ENCODE data around the gene SPATA1. TPM values are rescaled to one million over a fixed set of nuclear protein-coding genes. Genes with fewer than 3 reads are reported as not detected.

Gene SPATA1
- total RNA-seq = 1.9 and 2.5 TPM in 2 replicates
- long read RNA-seq, partial matches to known transcripts = 0 of 5 reads
- long read RNA-seq, other reads (novel, unspliced or antisense) = 5 of 5 reads

- TF ChIP-seq CTCF (IDR thresholded peaks at IDR 0.05; ENCODE audit: unreplicated experiment) = no peak
- peak within 1 kb of the TSS; percentile 99 for H3K27ac Mint-ChIP-seq
These were observed at the start of gene SPATA1, which contains the start of gene GNG5 for GRCh38 chr1:84506002-84506728. Gene SPATA1, plus strand, starts transcription at chr1:84506386. Its CDS starts 9,974 bp downstream, at chr1:84516360. Gene GNG5, minus strand, starts transcription at chr1:84506581. Its CDS starts 490 bp downstream, at chr1:84506091.

GRCh38 chr1:84462118-84462517, 44.1 kb upstream of the SPATA1 start:
- Mint-ChIP-seq H3K27ac (no peak overlapping the region), H3K9me3 (ENCODE audit: low read depth) (no peaks in the 10 kb centered on the region), H3K4me1 (ENCODE audit: low read depth) (no peaks in the 10 kb centered on the region), H3K36me3 (ENCODE audit: insufficient read depth) (no peaks in the 10 kb centered on the region), H3K27me3 (peaks cover 50% of the 10 kb centered on the region), H3K4me3 (ENCODE audit: low read depth) (no peak overlapping the region)
- no peak for DNase-seq (ENCODE audit: low spot score, unreplicated experiment)
- TF ChIP-seq CTCF (IDR thresholded peaks at IDR 0.05; ENCODE audit: unreplicated experiment) = no peak

More at GRCh38 chr1:84506002-84506728, at the start of gene SPATA1, which contains the start of gene GNG5:
- no peaks in the 10 kb centered on the region for H3K27me3 Mint-ChIP-seq
- peaks cover 24% of the 10 kb centered on the region for H3K4me1 Mint-ChIP-seq (ENCODE audit: low read depth)
- peak; percentile 97 for DNase-seq (ENCODE audit: low spot score, unreplicated experiment)
- peak within 1 kb of the TSS; percentile 93 for H3K4me3 Mint-ChIP-seq (ENCODE audit: low read depth)
- H3K9me3 Mint-ChIP-seq (ENCODE audit: low read depth) = peaks cover 19% of the 10 kb centered on the region
- H3K36me3 Mint-ChIP-seq (ENCODE audit: insufficient read depth) = peaks cover 24% of the 10 kb centered on the region

- no peak overlapping the region for H3K27ac Mint-ChIP-seq
These were observed 38.9 kb upstream of the SPATA1 start for GRCh38 chr1:84467298-84467697.

GRCh38 chr1:84476225-84476624, 30.0 kb upstream of the SPATA1 start:
- TF ChIP-seq CTCF (IDR thresholded peaks at IDR 0.05; ENCODE audit: unreplicated experiment) = no peak
- Mint-ChIP-seq H3K9me3 (ENCODE audit: low read depth) (peaks cover 14% of the 10 kb centered on the region), H3K4me3 (ENCODE audit: low read depth) (no peak overlapping the region), H3K36me3 (ENCODE audit: insufficient read depth) (peaks cover 4% of the 10 kb centered on the region), H3K27me3 (peaks cover 58% of the 10 kb centered on the region), H3K4me1 (ENCODE audit: low read depth) (peaks cover 10% of the 10 kb centered on the region), H3K27ac (no peak overlapping the region)
- DNase-seq (ENCODE audit: low spot score, unreplicated experiment) = no peak

More at GRCh38 chr1:84467298-84467697, 38.9 kb upstream of the SPATA1 start:
- Mint-ChIP-seq H3K4me3 (ENCODE audit: low read depth) (no peak overlapping the region), H3K36me3 (ENCODE audit: insufficient read depth) (no peaks in the 10 kb centered on the region), H3K4me1 (ENCODE audit: low read depth) (peaks cover 2% of the 10 kb centered on the region), H3K9me3 (ENCODE audit: low read depth) (no peaks in the 10 kb centered on the region), H3K27me3 (peaks cover 70% of the 10 kb centered on the region)
- no peak for TF ChIP-seq CTCF (IDR thresholded peaks at IDR 0.05; ENCODE audit: unreplicated experiment)
- no peak for DNase-seq (ENCODE audit: low spot score, unreplicated experiment)

GRCh38 chr1:84478876-84479868, 27.0 kb upstream of the SPATA1 start, which contains the start of gene RPF1:
Gene RPF1, plus strand, starts transcription at chr1:84479266. Its CDS starts 16 bp downstream, at chr1:84479282.
- peak; percentile 30 for DNase-seq (ENCODE audit: low spot score, unreplicated experiment)
- H3K4me3 Mint-ChIP-seq (ENCODE audit: low read depth) = peak within 1 kb of the TSS; percentile 97
- peaks cover 10% of the 10 kb centered on the region for H3K36me3 Mint-ChIP-seq (ENCODE audit: insufficient read depth)
- H3K27ac Mint-ChIP-seq = peak within 1 kb of the TSS; percentile 99
- peaks cover 38% of the 10 kb centered on the region for H3K27me3 Mint-ChIP-seq
- TF ChIP-seq CTCF (IDR thresholded peaks at IDR 0.05; ENCODE audit: unreplicated experiment) = no peak
- H3K9me3 Mint-ChIP-seq (ENCODE audit: low read depth) = peaks cover 14% of the 10 kb centered on the region
- peaks cover 12% of the 10 kb centered on the region for H3K4me1 Mint-ChIP-seq (ENCODE audit: low read depth)
